ENCODE data around the gene ART3. TPM values are rescaled to one million over a fixed set of nuclear protein-coding genes. Genes with fewer than 3 reads are reported as not detected.
A peak's percentile ranks its signal among the peaks of the same experiment; 100 is the strongest.

Gene ART3
- total RNA-seq, 2 donors from 2014 or later = 75.6 to 139 TPM

GRCh38 chr4:76078033-76078613 lies 3.6 kb downstream of the ART3 start:
- no peak for TF ChIP-seq CTCF (IDR thresholded peaks at IDR 0.05)
- H3K4me3 ChIP-seq = peak overlapping the region in 1 of 2 donors; percentile 16

GRCh38 chr4:76083386-76083988 lies 9.0 kb downstream of the ART3 start:
- DNase-seq (ENCODE audit: low spot score) = no peak
- Histone ChIP-seq H3K9me3 (no peaks in the 10 kb centered on the region), H3K36me3 (no peaks in the 10 kb centered on the region), H3K4me1 (peaks cover 0 to 12% of the 10 kb centered on the region in 2 donors), H3K4me3 (no peak overlapping the region), H3K27ac (peak overlapping the region in 1 of 2 donors; percentile 4), H3K27me3 (no peaks in the 10 kb centered on the region)
- no peak for TF ChIP-seq CTCF (IDR thresholded peaks at IDR 0.05)

More at GRCh38 chr4:76078033-76078613, 3.6 kb downstream of the ART3 start:
- Histone ChIP-seq H3K9me3 (no peaks in the 10 kb centered on the region), H3K36me3 (no peaks in the 10 kb centered on the region), H3K27ac (peak overlapping the region in 1 of 2 donors; percentile 73), H3K27me3 (no peaks in the 10 kb centered on the region), H3K4me1 (no peaks in the 10 kb centered on the region)
- DNase-seq (ENCODE audit: low spot score) = no peak

- Histone ChIP-seq H3K27ac (no peak overlapping the region), H3K4me1 (peaks cover 0 to 12% of the 10 kb centered on the region in 2 donors)
- TF ChIP-seq CTCF (IDR thresholded peaks at IDR 0.05) = no peak
Measured at GRCh38 chr4:76084542-76084941, 10.0 kb downstream of the ART3 start.

GRCh38 chr4:76087007-76087769 lies 12.7 kb downstream of the ART3 start:
- no peak for DNase-seq (ENCODE audit: low spot score)
- H3K27ac ChIP-seq = peak overlapping the region in 1 of 2 donors; percentile 35
- peaks cover 0 to 15% of the 10 kb centered on the region in 2 donors for H3K4me1 ChIP-seq
- no peaks in the 10 kb centered on the region for H3K27me3 ChIP-seq
- peak overlapping the region in 1 of 2 donors; percentile 22 for H3K4me3 ChIP-seq
- H3K36me3 ChIP-seq = no peaks in the 10 kb centered on the region
- peak; percentile 41 to 75 for TF ChIP-seq CTCF (IDR thresholded peaks at IDR 0.05)
- H3K9me3 ChIP-seq = no peaks in the 10 kb centered on the region

More at GRCh38 chr4:76084542-76084941, 10.0 kb downstream of the ART3 start:
- no peak overlapping the region for H3K4me3 ChIP-seq
- no peaks in the 10 kb centered on the region for H3K27me3 ChIP-seq
- no peaks in the 10 kb centered on the region for H3K9me3 ChIP-seq
- H3K36me3 ChIP-seq = no peaks in the 10 kb centered on the region
- no peak for DNase-seq (ENCODE audit: low spot score)

- no peak overlapping the region for H3K4me3 ChIP-seq
- no peak for DNase-seq (ENCODE audit: low spot score)
- TF ChIP-seq CTCF (IDR thresholded peaks at IDR 0.05) = no peak
- no peaks in the 10 kb centered on the region for H3K9me3 ChIP-seq
- H3K4me1 ChIP-seq = peaks cover 0 to 15% of the 10 kb centered on the region in 2 donors
- H3K27me3 ChIP-seq = no peaks in the 10 kb centered on the region
- H3K36me3 ChIP-seq = no peaks in the 10 kb centered on the region
- no peak overlapping the region for H3K27ac ChIP-seq
Measured at GRCh38 chr4:76088719-76089118, 14.2 kb downstream of the ART3 start.

Measured in right atrium auricular region (tissue), 2 donors.